Suppressor macrophage treated with lipopolysaccharide for 1 hour (primary cell): Measurements from ENCODE around the gene MYL4.
A peak's percentile ranks its signal among the peaks of the same experiment; 100 is the strongest.
"Not testable (repeated sequence)": the region's sequence is repeated elsewhere in the genome, so short reads cannot be mapped to it uniquely, and the experiment has no call there.

Experiments used
- DNase-seq, 3 donors: peaks; one replicate each; pipeline ENCODE4 v3.0.0-alpha.2; 2020 to 2022

MYL4 gene

GRCh38 chr17:47193931-47194511 is 15.1 kb upstream of the MYL4 start:
- no peak for DNase-seq

GRCh38 chr17:47197821-47198220 is 11.3 kb upstream of the MYL4 start:
- no peak for DNase-seq

GRCh38 chr17:47199627-47200324 is 9.4 kb upstream of the MYL4 start:
- DNase-seq: peak; percentile 67 to 86 (median 81)

GRCh38 chr17:47200325-47200664 is 8.9 kb upstream of the MYL4 start:
- DNase-seq: peak; percentile 54 to 75 (median 73)

GRCh38 chr17:47201166-47201565 is 8.0 kb upstream of the MYL4 start:
- DNase-seq: no peak

GRCh38 chr17:47203984-47204721 is 5.0 kb upstream of the MYL4 start:
- peak; percentile 28 to 41 (median 31) for DNase-seq

- peak; percentile 73 to 83 (median 80) for DNase-seq
These were observed 4.3 kb upstream of the MYL4 start for GRCh38 chr17:47204722-47205418.

- peak; percentile 15 to 24 (median 23) for DNase-seq
These were observed 3.7 kb upstream of the MYL4 start for GRCh38 chr17:47205419-47205963.

GRCh38 chr17:47207143-47208067 is 1.7 kb upstream of the MYL4 start:
- no peak for DNase-seq

- DNase-seq: no peak
These were observed 351 bp downstream of the MYL4 start for GRCh38 chr17:47209499-47209898.

GRCh38 chr17:47210105-47210504 is 957 bp downstream of the MYL4 start:
- no peak for DNase-seq

GRCh38 chr17:47210779-47211178 is 1.6 kb downstream of the MYL4 start:
- no peak for DNase-seq

- DNase-seq: no peak
These were observed 3.3 kb downstream of the MYL4 start for GRCh38 chr17:47212458-47212857.

GRCh38 chr17:47213540-47213939 is 4.4 kb downstream of the MYL4 start:
- DNase-seq: no peak

- DNase-seq: no peak
These were observed 5.8 kb downstream of the MYL4 start for GRCh38 chr17:47214931-47215330.

- DNase-seq: peak in 1 of 3 donors; percentile 34
These were observed 7.7 kb downstream of the MYL4 start for GRCh38 chr17:47216821-47217220.

GRCh38 chr17:47217279-47217678 is 8.1 kb downstream of the MYL4 start:
- not testable (repeated sequence) for DNase-seq

GRCh38 chr17:47218896-47219430 is 9.8 kb downstream of the MYL4 start:
- DNase-seq: no peak

- DNase-seq: no peak
These were observed 10.7 kb downstream of the MYL4 start for GRCh38 chr17:47219621-47220475.

- DNase-seq: peak in 1 of 3 donors; percentile 23
These were observed 11.4 kb downstream of the MYL4 start for GRCh38 chr17:47220531-47220999.

- DNase-seq: no peak
These were observed 12.0 kb downstream of the MYL4 start for GRCh38 chr17:47221154-47221553.
